DMS53 treated with DMSO at 0.1 percent for 48 hours (cell line): ENCODE measurements around the gene TTC38.
A peak's percentile ranks its signal among the peaks of the same experiment; 100 is the strongest.

Source experiments
- DNase-seq: peaks from one replicate; lab custom pipeline; 2025; ENCODE audit not compliant: unreplicated experiment; lab: John Stamatoyannopoulos, UW

The TTC38 gene

GRCh38 chr22:46327691-46328465, 60.1 kb downstream of the TTC38 start:
- no peak for DNase-seq

GRCh38 chr22:46328797-46329196, 61.0 kb downstream of the TTC38 start:
- DNase-seq: no peak

DNA sequence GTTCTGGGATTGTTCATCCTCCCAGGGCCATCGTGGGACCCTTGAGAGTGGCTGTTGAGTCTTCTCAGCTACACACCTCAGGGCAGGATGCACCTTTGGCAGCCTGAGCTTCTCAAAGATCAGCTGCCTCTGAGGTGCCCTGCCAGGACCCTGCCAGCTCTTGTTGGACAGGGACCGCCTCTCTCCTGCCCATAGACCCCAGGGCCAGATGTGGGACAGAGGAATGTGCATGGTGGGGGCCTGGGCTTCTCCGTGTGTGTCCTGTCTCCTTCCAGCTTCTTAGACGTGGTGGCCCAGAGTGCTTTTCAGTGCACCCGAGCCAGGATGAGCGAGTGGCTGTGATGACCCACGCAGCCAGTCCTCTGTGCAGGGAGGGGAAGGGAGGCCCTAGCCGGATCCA, 61.8 kb downstream of the TTC38 start:
- no peak for DNase-seq

- DNase-seq: no peak
These were observed 62.6 kb downstream of the TTC38 start for GRCh38 chr22:46330426-46330825.

DNA sequence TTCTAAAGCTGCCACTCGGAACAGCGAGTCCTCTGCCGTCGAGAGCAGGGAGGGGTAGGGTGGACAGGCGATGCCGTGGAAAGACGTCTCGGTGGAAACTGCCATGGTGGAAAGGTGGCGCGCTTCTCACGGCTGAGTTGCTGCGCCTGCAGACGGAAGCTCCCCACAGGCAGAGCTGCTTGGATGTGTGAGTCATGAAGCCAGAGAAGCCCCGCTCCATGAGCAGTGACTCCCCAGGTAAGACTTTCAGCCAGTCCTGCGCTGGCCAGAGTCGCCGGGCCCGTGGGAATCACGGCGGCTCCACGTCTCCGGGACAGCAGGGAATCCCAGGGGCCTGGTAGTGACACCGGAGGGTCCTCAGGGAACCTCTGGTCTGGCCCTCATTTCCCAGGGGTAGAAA, 63.7 kb downstream of the TTC38 start:
- DNase-seq: no peak

DNA sequence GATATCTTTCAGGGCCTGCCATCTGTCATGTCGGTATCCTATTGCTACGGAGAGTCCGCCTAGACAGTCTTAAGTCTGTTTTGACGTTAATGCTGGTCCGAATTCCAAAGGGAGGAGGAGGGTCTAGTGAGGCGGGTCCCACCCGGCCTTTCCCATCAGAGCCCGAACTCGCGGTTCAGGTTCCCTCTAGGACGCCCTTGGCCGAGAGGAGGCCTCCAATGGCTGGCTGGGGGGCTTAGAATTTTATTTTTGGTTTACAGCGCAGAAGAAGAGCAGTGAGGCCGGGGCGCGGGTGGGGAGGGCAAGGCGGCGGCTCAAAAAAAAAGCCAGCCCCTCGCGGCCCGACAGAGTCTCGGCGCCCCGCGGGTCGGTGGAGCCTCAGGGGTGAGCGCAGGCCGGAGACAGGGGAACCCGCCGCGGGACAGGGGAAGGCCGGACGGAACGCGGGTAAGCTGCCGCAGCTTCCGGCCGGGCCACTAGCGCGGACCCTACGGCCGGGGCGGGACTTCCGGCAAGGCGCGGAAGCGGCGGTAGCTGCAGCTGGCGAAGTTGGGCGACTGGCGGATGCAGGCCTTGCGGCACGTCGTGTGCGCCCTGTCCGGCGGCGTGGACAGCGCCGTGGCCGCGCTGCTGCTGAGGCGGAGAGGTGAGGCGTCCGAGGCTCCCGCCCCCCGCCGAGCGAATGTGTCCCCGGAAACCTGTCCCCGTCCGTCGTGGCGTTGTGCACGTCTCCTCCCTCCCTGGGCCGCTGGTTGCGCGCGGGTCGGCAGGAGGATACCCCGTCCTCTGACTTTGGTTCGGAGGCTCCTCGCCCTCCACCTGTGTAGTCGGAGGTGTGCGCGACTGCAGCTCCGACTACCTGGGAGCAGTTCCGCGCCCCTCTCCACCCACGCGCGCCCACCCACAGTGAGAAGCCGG, 67.7 kb downstream of the TTC38 start, which contains the start of gene TRMU:
TRMU (plus strand) TSS at position 514 of the 918 bp plus-strand sequence; CDS start at position 565, 51 bp downstream.
- DNase-seq: peak; percentile 43

- DNase-seq: no peak
These were observed 68.6 kb downstream of the TTC38 start for GRCh38 chr22:46336119-46337078.

- no peak for DNase-seq
These were observed 70.1 kb downstream of the TTC38 start for GRCh38 chr22:46337870-46338269.

DNA sequence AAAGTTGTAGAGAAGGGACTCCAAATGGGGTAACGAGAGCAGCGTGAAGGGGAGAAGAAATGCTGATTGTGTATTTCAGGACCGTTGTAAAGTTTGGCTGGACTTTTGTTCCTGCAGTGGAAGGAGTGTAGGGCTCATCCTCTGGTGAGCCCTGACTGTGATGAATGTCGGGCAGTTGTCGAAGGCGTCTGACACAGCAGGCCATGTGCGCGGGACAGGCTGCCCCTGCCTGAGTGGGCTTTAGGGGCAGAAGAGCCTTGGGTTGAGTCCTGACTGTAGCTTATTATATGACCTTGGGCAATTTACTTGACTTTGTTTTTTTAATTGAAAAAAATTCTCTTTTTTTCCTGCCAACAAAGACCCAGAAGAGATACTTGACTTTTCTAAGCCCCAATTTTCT, 70.8 kb downstream of the TTC38 start:
- DNase-seq: no peak

DNA sequence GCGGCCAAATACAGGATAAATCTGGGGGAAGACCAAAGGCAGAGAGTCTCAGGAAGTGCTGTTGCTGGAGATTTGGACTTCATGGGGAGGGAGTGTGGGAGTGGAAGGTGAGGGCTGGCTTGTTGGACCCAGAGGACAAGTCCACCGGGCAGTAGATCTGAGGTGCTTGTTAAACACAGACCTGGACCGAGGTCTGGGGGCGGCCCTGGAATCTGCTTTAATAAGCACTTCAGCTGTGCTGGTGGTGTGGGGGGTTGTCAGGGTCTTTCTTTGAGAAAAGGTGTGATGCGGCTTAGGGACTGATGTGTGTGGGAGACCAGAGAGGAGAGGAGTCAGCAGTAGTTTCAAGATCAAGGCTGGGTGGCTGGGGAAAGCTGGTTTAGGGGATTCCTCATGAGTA, 72.1 kb downstream of the TTC38 start:
- DNase-seq: no peak

DNA sequence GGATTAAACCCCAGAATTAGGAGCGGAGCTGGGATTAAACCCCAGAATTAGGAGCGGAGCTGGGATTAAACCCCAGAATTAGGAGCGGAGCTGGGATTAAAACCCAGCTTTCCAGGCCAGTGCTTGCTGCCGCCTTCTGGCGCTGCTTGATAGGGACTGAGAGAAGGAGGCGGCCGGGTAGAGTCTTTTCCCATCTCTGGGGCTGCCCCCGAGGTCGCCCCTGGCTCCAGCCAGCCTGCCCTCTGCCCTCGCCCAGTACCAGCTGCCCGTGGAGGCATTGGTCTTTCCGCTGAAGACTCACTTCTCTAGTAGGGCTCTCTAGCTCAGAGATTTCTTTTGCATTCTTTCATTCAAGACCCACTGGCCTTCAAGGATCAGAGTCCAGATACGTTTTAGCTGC, 72.9 kb downstream of the TTC38 start:
- no peak for DNase-seq
